HEK293 (cell line): Measurements from ENCODE around the gene RTKN.
A peak's percentile ranks its signal among the peaks of the same experiment; 100 is the strongest.
"Not testable (repeated sequence)": the region's sequence is repeated elsewhere in the genome, so short reads cannot be mapped to it uniquely, and the experiment has no call there.

ENCODE experiments used
- CTCF ChIA-PET: fragments of 350-600 bp; formaldehyde crosslinking; extraction: SDS; loops from one replicate; lab custom pipeline; 2021; ENCODE audit warnings: antibody characterized with exemption; lab: Yijun Ruan, JAX
- POLR2A ChIA-PET: fragments of 300-600 bp; formaldehyde crosslinking; extraction: SDS; loops from one replicate; lab custom pipeline; 2020; ENCODE audit warnings: antibody characterized with exemption, inconsistent platforms; lab: Yijun Ruan, JAX
- H3K27ac ChIP-seq: fragments of 200-500 bp; sonication (Bioruptor generic); 2 replicates; pipeline ENCODE4 v1.5.1; 2014; ENCODE audit warnings: low read depth, low read length, control low read depth, inconsistent platforms; ENCODE audit errors: extremely low read depth
- H3K36me3 ChIP-seq, 2 experiments: fragments of 200-500 bp in 1 of 2; sonication (Bioruptor generic) in 1 of 2; 1 replicate in 1 of 2; 2 replicates in 1 of 2; pipeline ENCODE4 v1.5.1; 2014 to 2017; ENCODE audit warnings: inconsistent platforms in 2 of 2, low read length in 2 of 2; ENCODE audit not compliant: control insufficient read depth in 2 of 2, insufficient read depth in 1 of 2
- H3K4me1 ChIP-seq: fragments of 200-500 bp; sonication (Bioruptor generic); 2 replicates; pipeline ENCODE4 v1.5.1; 2014; ENCODE audit warnings: mild to moderate bottlenecking, low read length, inconsistent platforms; ENCODE audit not compliant: control insufficient read depth, insufficient read depth
- H3K4me3 ChIP-seq: 2 replicates; pipeline ENCODE4 v1.5.1; 2011; ENCODE audit warnings: low read depth, mild to moderate bottlenecking, control low read depth, low read length, moderate library complexity
- H3K9me3 ChIP-seq: fragments of 200-500 bp; sonication (Bioruptor generic); 2 replicates; pipeline ENCODE4 v1.5.1; 2014; ENCODE audit warnings: low read depth, low read length, inconsistent platforms; ENCODE audit not compliant: control insufficient read depth, insufficient read depth
- PBX3 ChIP-seq: sonication (generic); formaldehyde crosslinking; IDR thresholded peaks from 2 replicates; pipeline ENCODE4 v1.8.1; 2022; ENCODE audit warnings: mild to moderate bottlenecking, moderate library complexity, missing genetic modification reagents
- PRDM10 ChIP-seq: fragments of 450-650 bp; formaldehyde crosslinking; IDR thresholded peaks from 2 replicates; pipeline ENCODE4 v1.5.1; 2016; ENCODE audit warnings: missing biosample characterization, missing genetic modification characterization
- ZFHX2 ChIP-seq: fragments of 450-650 bp; formaldehyde crosslinking; conservative IDR thresholded peaks from 2 replicates; pipeline ENCODE4 v1.5.1; 2016; ENCODE audit warnings: missing biosample characterization, missing genetic modification characterization
- ZNF239 ChIP-seq: fragments of 450-650 bp; formaldehyde crosslinking; IDR thresholded peaks from 2 replicates; pipeline ENCODE4 v1.5.1; 2016; ENCODE audit warnings: missing biosample characterization, missing genetic modification characterization
- ZNF292 ChIP-seq: fragments of 450-650 bp; formaldehyde crosslinking; IDR thresholded peaks from 2 replicates; pipeline ENCODE4 v1.5.1; 2016; ENCODE audit warnings: low read depth, missing biosample characterization, missing genetic modification characterization, borderline replicate concordance
- ZNF354C ChIP-seq: fragments of 450-650 bp; formaldehyde crosslinking; IDR thresholded peaks from 2 replicates; pipeline ENCODE4 v1.5.1; 2016; ENCODE audit warnings: missing biosample characterization, missing genetic modification characterization, low read depth, borderline replicate concordance
- ZNF362 ChIP-seq: fragments of 450-650 bp; formaldehyde crosslinking; IDR thresholded peaks from 2 replicates; pipeline ENCODE4 v1.5.1; 2016; ENCODE audit warnings: missing biosample characterization, missing genetic modification characterization
- ZNF433 ChIP-seq: fragments of 450-650 bp; formaldehyde crosslinking; IDR thresholded peaks from 2 replicates; pipeline ENCODE4 v1.5.1; 2016; ENCODE audit warnings: missing biosample characterization, missing genetic modification characterization, low read depth
- ZNF561 ChIP-seq: fragments of 450-650 bp; IDR thresholded peaks from 2 replicates; pipeline ENCODE4 v1.5.1; 2018; ENCODE audit warnings: missing biosample characterization, missing genetic modification characterization, borderline replicate concordance
- ZNF600 ChIP-seq: fragments of 450-650 bp; formaldehyde crosslinking; IDR thresholded peaks from 2 replicates; pipeline ENCODE4 v1.5.1; 2016; ENCODE audit warnings: missing biosample characterization, missing genetic modification characterization
- ZNF623 ChIP-seq: fragments of 450-650 bp; formaldehyde crosslinking; IDR thresholded peaks from 2 replicates; pipeline ENCODE4 v1.5.1; 2016; ENCODE audit warnings: missing biosample characterization, missing genetic modification characterization
- ZNF843 ChIP-seq: fragments of 450-650 bp; formaldehyde crosslinking; IDR thresholded peaks from 2 replicates; pipeline ENCODE4 v1.5.1; 2016; ENCODE audit warnings: missing biosample characterization, missing genetic modification characterization
- ZXDB ChIP-seq: fragments of 450-650 bp; formaldehyde crosslinking; IDR thresholded peaks from 2 replicates; pipeline ENCODE4 v1.5.1; 2016; ENCODE audit warnings: missing biosample characterization, missing genetic modification characterization
- TF ChIP-seq, protein P1 (sequence below): fragments of 450-650 bp; formaldehyde crosslinking; IDR thresholded peaks from 2 replicates; pipeline ENCODE4 v1.5.1; 2016; ENCODE audit warnings: missing biosample characterization, missing genetic modification characterization
- TF ChIP-seq, protein P2 (sequence below): fragments of 450-650 bp; formaldehyde crosslinking; IDR thresholded peaks from 2 replicates; pipeline ENCODE4 v1.5.1; 2016; ENCODE audit warnings: missing biosample characterization, missing genetic modification characterization

Gene RTKN

DNA sequence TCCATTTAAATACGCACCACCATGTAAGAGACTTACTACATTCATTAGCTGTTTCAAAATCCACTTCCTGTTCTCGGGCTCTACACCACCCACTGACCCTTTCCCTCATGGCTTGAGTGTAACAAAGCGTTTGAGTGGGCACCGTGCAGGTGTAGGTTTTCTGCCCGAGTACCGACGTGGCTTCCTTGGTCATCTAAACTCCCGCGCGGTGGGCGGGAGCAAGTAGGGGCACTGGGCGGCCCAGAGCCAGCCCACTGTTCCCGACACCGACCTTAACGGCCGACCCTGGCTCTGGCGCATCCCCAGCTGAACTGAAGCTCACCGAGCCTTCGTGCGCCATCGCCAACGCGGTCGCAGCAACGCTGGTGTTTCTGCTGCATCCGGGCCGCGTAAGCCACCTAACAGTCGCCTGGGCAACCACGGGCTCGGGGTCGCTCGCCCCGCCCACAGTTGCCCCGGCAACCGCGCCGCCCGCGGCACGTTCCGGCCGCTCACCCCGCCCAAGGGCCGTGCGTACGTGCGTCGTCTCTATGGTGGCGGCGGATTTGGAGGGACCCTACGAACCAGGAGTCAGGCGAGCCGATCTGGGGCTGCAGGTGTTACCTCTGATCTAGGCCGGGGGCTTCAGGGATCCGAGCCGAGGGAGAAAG lies 20.4 kb downstream of the RTKN start, which contains the start of the genes C2orf81 and WDR54 (continued):
- TF ChIP-seq, protein P1, sequence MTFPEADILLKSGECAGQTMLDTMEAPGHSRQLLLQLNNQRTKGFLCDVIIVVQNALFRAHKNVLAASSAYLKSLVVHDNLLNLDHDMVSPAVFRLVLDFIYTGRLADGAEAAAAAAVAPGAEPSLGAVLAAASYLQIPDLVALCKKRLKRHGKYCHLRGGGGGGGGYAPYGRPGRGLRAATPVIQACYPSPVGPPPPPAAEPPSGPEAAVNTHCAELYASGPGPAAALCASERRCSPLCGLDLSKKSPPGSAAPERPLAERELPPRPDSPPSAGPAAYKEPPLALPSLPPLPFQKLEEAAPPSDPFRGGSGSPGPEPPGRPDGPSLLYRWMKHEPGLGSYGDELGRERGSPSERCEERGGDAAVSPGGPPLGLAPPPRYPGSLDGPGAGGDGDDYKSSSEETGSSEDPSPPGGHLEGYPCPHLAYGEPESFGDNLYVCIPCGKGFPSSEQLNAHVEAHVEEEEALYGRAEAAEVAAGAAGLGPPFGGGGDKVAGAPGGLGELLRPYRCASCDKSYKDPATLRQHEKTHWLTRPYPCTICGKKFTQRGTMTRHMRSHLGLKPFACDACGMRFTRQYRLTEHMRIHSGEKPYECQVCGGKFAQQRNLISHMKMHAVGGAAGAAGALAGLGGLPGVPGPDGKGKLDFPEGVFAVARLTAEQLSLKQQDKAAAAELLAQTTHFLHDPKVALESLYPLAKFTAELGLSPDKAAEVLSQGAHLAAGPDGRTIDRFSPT = peak; percentile 17; the same call in 1 of the 2 replicates
- TF ChIP-seq ZNF433 = no peak
- TF ChIP-seq, protein P2, sequence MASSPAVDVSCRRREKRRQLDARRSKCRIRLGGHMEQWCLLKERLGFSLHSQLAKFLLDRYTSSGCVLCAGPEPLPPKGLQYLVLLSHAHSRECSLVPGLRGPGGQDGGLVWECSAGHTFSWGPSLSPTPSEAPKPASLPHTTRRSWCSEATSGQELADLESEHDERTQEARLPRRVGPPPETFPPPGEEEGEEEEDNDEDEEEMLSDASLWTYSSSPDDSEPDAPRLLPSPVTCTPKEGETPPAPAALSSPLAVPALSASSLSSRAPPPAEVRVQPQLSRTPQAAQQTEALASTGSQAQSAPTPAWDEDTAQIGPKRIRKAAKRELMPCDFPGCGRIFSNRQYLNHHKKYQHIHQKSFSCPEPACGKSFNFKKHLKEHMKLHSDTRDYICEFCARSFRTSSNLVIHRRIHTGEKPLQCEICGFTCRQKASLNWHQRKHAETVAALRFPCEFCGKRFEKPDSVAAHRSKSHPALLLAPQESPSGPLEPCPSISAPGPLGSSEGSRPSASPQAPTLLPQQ (tag by site-specific recombination) = peak; percentile 43; the same call in 1 of the 2 replicates
- peak; percentile 77; the same call in 1 of the 2 replicates for TF ChIP-seq ZNF600 (tag by site-specific recombination)
- peak; percentile 40; the same call in 1 of the 2 replicates for TF ChIP-seq ZXDB (tag by site-specific recombination)
- peak; percentile 87 for TF ChIP-seq ZFHX2

GRCh38 chr2:74420443-74421103 lies 21.2 kb downstream of the RTKN start:
- H3K4me1 ChIP-seq, H3K9me3 ChIP-seq, H3K27ac ChIP-seq, H3K4me3 ChIP-seq: not testable (repeated sequence)
- TF ChIP-seq PRDM10 (tag by site-specific recombination) (peak; percentile 58), ZNF362 (tag by site-specific recombination) (peak; percentile 58; the same call in 1 of the 2 replicates)
- CTCF ChIA-PET = interaction anchor here (0.6 to 1.5 kb wide), 6 partner anchors 19 to 147 kb away, joined by 3 to 5 read pairs (median 3); partner anchors contain the start of gene MOGS
- peaks cover 4 to 19% of the 10 kb centered on the region in 2 experiments; a peak in 2 of 3 replicates for H3K36me3 ChIP-seq
- POLR2A ChIA-PET = interaction anchor here (0.5 to 1.8 kb wide), 3 partner anchors 20 to 67 kb away, joined by 3 to 8 read pairs (median 4); partner anchors contain the start of gene WBP1

DNA sequence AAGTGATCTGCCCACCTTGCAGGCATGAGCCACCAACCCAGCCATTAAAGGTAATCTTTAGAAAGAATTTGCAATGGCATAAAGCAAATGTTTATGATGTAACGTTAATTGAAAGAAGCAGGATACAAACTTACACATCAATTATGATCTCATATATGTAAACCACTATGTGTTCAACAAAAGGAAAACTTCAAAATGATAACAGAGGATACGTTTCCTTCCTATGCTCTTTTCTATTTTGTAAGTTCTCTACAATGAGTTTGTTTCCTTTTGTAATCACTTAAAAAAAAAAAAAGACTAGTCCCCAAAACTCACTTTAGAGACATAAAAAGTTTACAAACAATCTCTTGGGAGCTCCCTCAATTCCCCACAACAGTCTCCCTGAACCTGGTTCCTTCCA lies 21.7 kb downstream of the RTKN start:
- no peak overlapping the region for H3K27ac ChIP-seq
- no peaks in the 10 kb centered on the region; the same call in 1 of the 2 replicates for H3K4me1 ChIP-seq
- CTCF ChIA-PET = interaction anchor here (0.6 to 1.5 kb wide), 3 partner anchors 19 to 148 kb away, joined by 3 to 5 read pairs (median 4); no protein-coding TSS in a partner anchor
- TF ChIP-seq PRDM10 (tag by site-specific recombination) (no peak), ZNF843 (tag by site-specific recombination) (no peak), ZNF561 (no peak), ZNF239 (no peak), ZNF354C (tag by site-specific recombination) (no peak), ZNF623 (tag by site-specific recombination) (no peak), ZNF292 (tag by site-specific recombination) (no peak), PBX3 (CRISPR knock-in tag) (no peak)
- TF ChIP-seq, all 188 proteins: peak for 0
- no peaks in the 10 kb centered on the region for H3K9me3 ChIP-seq
- POLR2A ChIA-PET = no interaction called here
- peaks cover 4 to 13% of the 10 kb centered on the region in 2 experiments; a peak in 2 of 3 replicates for H3K36me3 ChIP-seq
- no peak overlapping the region for H3K4me3 ChIP-seq
